Effector memory CD8-positive, alpha-beta T cell (primary cell): ENCODE results near the gene DDX42.

ENCODE experiments used
- ATAC-seq: fragments of 150-1000 bp; cut with Tn5 transposase; replicated peaks from 2 replicates; pipeline ENCODE4 v1.10.0; 2021; ENCODE audit warnings: mild to moderate bottlenecking, moderate library complexity
- DNase-seq, 3 experiments: peaks; one replicate each; pipeline ENCODE4 v3.0.0; 2021
- H3K27ac Mint-ChIP-seq, 2 donors: one replicate each; pipeline ENCODE4 v1.8.0; 2022; ENCODE audit warnings: mild to moderate bottlenecking in 2 of 2, mixed read lengths in 2 of 2, moderate library complexity in 2 of 2
- H3K27me3 Mint-ChIP-seq, 2 donors: one replicate each; pipeline ENCODE4 v1.8.0; 2022; ENCODE audit warnings: mixed read lengths in 2 of 2
- H3K36me3 Mint-ChIP-seq: one replicate; pipeline ENCODE4 v1.8.0; 2022; ENCODE audit warnings: mild to moderate bottlenecking, moderate library complexity, mixed read lengths; ENCODE audit not compliant: insufficient read depth
- H3K4me1 Mint-ChIP-seq, 2 donors: one replicate each; pipeline ENCODE4 v1.8.0; 2022; ENCODE audit warnings: low read depth in 2 of 2, mixed read lengths in 2 of 2
- H3K4me3 Mint-ChIP-seq, 2 donors: one replicate each; pipeline ENCODE4 v1.8.0; 2022; ENCODE audit warnings: mild to moderate bottlenecking in 2 of 2, mixed read lengths in 2 of 2, moderate library complexity in 2 of 2
- H3K9me3 Mint-ChIP-seq, 2 donors: one replicate each; pipeline ENCODE4 v1.8.0; 2022; ENCODE audit warnings: mixed read lengths in 2 of 2

DDX42 gene

GRCh38 chr17:63832455-63832854 lies 58.5 kb downstream of the DDX42 start:
- DNase-seq (no peak), ATAC-seq (no peak)
- H3K27me3 Mint-ChIP-seq = no peaks in the 10 kb centered on the region
- peak overlapping the region; percentile 66 to 72 for H3K27ac Mint-ChIP-seq
- peak overlapping the region in 1 of 2 donors; percentile 1 for H3K4me3 Mint-ChIP-seq
- H3K4me1 Mint-ChIP-seq = peaks cover 50 to 54% of the 10 kb centered on the region in 2 donors
- no peaks in the 10 kb centered on the region for H3K9me3 Mint-ChIP-seq
- H3K36me3 Mint-ChIP-seq = peaks cover 84% of the 10 kb centered on the region

DNA sequence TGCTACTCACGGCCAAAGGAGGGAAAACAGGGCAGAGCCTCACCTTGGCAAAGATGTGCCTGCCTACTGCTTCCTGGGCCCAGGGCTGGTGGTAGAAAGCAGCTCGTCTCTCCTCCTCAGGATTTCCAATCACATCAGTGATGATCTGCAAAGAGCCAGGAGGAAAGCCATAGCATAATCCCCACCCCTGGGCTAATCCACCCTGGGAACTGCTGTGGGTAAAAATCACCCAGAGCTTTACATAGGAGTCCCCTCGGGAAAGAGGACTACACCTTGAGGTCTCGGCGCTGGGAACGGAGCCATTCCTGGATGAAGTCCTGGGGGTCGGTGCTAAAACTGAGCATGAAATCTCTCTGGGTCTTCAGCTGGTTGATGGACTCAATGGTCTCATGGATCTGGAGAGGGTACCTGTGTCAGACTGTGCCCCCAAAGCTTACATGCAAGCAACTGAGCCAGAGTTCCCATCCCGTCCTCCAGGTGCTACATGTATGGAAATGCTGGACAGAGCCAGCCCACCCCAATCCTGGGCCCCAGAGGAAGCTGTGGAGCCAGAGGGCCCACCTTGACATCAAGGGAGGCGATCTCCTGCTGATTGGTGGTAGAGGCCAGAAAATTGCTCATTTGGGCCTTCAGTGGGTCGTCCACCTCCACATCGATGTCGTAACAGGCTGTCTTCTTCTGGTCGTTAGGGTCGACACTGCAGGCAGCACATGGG lies 59.2 kb downstream of the DDX42 start:
- ATAC-seq (no peak), DNase-seq (no peak)
- peaks cover 81% of the 10 kb centered on the region for H3K36me3 Mint-ChIP-seq
- no peaks in the 10 kb centered on the region for H3K27me3 Mint-ChIP-seq
- no peak overlapping the region for H3K4me3 Mint-ChIP-seq
- H3K4me1 Mint-ChIP-seq = peaks cover 48 to 49% of the 10 kb centered on the region in 2 donors
- H3K27ac Mint-ChIP-seq = peak overlapping the region; percentile 31 to 66
- no peaks in the 10 kb centered on the region for H3K9me3 Mint-ChIP-seq

DNA sequence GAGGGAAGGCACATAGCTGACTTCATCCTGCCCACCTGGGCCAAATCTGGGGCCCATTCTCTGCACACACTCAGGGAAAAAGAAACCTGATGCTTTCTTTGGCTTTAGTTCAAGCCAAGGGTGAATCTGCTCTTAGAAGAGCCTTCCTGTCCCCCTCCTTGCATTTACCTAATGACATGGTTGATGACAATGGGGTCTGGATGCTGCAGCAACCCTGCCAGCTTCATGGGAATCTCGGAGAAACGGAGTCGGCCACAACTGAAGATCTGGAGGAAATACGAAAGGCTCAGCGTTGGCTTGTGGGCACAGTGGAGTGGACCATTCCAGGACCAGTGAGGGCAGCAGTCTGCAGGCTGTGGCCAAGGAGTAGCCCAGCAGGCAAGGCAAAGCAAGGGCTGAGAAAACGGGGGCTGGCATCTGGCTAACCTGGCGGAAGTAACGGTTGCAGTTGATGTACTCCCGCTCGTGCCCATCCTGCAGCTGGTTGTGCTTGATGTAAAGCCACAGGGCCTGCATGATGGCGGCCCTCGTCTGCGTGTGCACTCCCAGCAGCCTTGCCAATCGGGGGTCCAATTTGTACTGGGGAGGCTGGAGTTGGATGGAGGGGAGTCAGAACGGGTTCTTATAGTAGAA lies 59.9 kb downstream of the DDX42 start:
- ATAC-seq (no peak), DNase-seq (no peak)
- no peaks in the 10 kb centered on the region for H3K9me3 Mint-ChIP-seq
- peaks cover 80% of the 10 kb centered on the region for H3K36me3 Mint-ChIP-seq
- no peaks in the 10 kb centered on the region for H3K27me3 Mint-ChIP-seq
- H3K4me3 Mint-ChIP-seq = no peak overlapping the region
- H3K27ac Mint-ChIP-seq = peak overlapping the region; percentile 31 to 55
- peaks cover 42 to 52% of the 10 kb centered on the region in 2 donors for H3K4me1 Mint-ChIP-seq

- Mint-ChIP-seq H3K4me1 (peaks cover 35 to 48% of the 10 kb centered on the region in 2 donors), H3K27me3 (no peaks in the 10 kb centered on the region), H3K4me3 (no peak overlapping the region), H3K27ac (peak overlapping the region; percentile 20 to 65), H3K36me3 (peaks cover 78% of the 10 kb centered on the region), H3K9me3 (no peaks in the 10 kb centered on the region)
- ATAC-seq (peak; percentile 91), DNase-seq (peak; percentile 54 to 63 (median 59))
Observed at GRCh38 chr17:63834431-63835166, 60.6 kb downstream of the DDX42 start.

DNA sequence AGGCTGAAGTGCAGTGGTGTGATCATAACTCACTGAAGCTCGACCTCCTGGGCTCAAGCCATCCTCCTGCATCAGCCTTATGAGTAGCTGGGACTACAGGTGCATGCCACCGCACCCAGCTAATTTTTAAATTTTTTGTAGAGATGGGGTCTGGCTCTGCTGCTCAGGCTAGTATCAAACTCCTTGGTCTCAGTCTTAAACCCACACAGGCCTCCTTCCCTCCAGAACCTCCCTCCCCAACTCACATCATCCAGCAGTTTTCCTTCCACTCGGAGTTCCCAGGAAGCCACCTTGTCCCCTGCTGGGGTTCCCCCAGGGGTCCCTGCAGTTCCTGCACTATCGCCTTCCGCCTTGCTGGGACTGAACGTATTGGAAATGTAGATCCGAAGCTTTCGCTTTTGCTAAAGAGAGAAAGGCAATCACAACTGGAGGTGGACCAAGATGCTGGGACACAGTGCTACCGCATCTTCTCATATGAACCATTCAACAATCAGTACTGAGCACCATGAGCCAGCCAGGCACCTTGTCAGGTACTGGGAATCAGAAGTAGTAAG lies 61.3 kb downstream of the DDX42 start:
- ATAC-seq = no peak
- H3K4me3 Mint-ChIP-seq = no peak overlapping the region
- peaks cover 31 to 42% of the 10 kb centered on the region in 2 donors for H3K4me1 Mint-ChIP-seq
- H3K27me3 Mint-ChIP-seq = no peaks in the 10 kb centered on the region
- H3K36me3 Mint-ChIP-seq = peaks cover 72% of the 10 kb centered on the region
- peak overlapping the region in 1 of 2 donors; percentile 79 for H3K27ac Mint-ChIP-seq
- no peaks in the 10 kb centered on the region for H3K9me3 Mint-ChIP-seq
- no peak for DNase-seq

GRCh38 chr17:63836811-63837210 lies 62.8 kb downstream of the DDX42 start:
- DNase-seq (no peak), ATAC-seq (no peak)
- no peak overlapping the region for H3K4me3 Mint-ChIP-seq
- H3K9me3 Mint-ChIP-seq = no peaks in the 10 kb centered on the region
- H3K27me3 Mint-ChIP-seq = no peaks in the 10 kb centered on the region
- H3K27ac Mint-ChIP-seq = peak overlapping the region in 1 of 2 donors; percentile 68
- H3K36me3 Mint-ChIP-seq = peaks cover 68% of the 10 kb centered on the region
- peaks cover 33 to 42% of the 10 kb centered on the region in 2 donors for H3K4me1 Mint-ChIP-seq

GRCh38 chr17:63837480-63837879 lies 63.5 kb downstream of the DDX42 start:
- H3K9me3 Mint-ChIP-seq = no peaks in the 10 kb centered on the region
- no peaks in the 10 kb centered on the region for H3K27me3 Mint-ChIP-seq
- H3K4me1 Mint-ChIP-seq = peaks cover 34 to 38% of the 10 kb centered on the region in 2 donors
- H3K27ac Mint-ChIP-seq = peak overlapping the region; percentile 68 to 78
- H3K4me3 Mint-ChIP-seq = peak overlapping the region in 1 of 2 donors; percentile 29
- H3K36me3 Mint-ChIP-seq = peaks cover 65% of the 10 kb centered on the region
- ATAC-seq (no peak), DNase-seq (no peak)

DNA sequence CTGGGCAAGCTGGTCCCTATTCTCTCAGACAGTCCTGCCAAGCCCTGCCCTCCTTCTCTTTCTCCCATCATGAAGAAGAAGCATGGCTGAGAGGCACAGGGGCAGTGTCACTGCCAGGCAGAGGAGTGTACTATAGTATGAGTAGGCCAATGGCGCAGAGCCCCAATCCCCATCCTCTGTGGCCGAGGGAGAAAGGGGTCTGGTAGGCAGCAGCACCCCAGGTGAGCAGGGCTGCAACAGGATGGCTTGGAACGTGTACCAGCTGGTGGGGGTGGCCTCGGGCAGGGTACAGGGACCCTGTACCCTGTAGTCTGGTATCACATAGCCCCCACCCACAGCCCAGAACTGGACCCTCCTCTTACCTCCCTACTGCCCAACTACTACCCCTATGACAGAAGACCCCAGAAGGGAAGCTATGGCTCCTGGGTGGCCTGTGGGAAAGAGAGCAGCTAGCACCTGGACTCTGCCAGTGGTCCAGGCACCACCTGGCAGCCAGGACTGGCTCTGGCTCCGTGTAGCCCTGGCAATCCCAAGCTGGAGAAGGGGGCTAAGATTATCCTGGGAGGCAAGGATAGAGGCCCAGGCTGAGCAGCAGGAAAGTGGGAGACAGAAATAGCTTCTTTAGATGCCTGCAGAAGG lies 64.1 kb downstream of the DDX42 start:
- ATAC-seq (no peak), DNase-seq (no peak)
- H3K36me3 Mint-ChIP-seq = peaks cover 64% of the 10 kb centered on the region
- H3K4me3 Mint-ChIP-seq = peak overlapping the region in 1 of 2 donors; percentile 29
- no peaks in the 10 kb centered on the region for H3K27me3 Mint-ChIP-seq
- H3K4me1 Mint-ChIP-seq = peaks cover 34 to 38% of the 10 kb centered on the region in 2 donors
- no peaks in the 10 kb centered on the region for H3K9me3 Mint-ChIP-seq
- peak overlapping the region in 1 of 2 donors; percentile 78 for H3K27ac Mint-ChIP-seq

- H3K4me3 Mint-ChIP-seq = peak overlapping the region; percentile 46 to 51
- peaks cover 33 to 40% of the 10 kb centered on the region in 2 donors for H3K4me1 Mint-ChIP-seq
- H3K9me3 Mint-ChIP-seq = no peaks in the 10 kb centered on the region
- H3K27ac Mint-ChIP-seq = peak overlapping the region in 1 of 2 donors; percentile 78
- peaks cover 64% of the 10 kb centered on the region for H3K36me3 Mint-ChIP-seq
- no peak for ATAC-seq
- H3K27me3 Mint-ChIP-seq = no peaks in the 10 kb centered on the region
- DNase-seq = no peak
Observed at GRCh38 chr17:63838631-63839171, 64.7 kb downstream of the DDX42 start.

DNA sequence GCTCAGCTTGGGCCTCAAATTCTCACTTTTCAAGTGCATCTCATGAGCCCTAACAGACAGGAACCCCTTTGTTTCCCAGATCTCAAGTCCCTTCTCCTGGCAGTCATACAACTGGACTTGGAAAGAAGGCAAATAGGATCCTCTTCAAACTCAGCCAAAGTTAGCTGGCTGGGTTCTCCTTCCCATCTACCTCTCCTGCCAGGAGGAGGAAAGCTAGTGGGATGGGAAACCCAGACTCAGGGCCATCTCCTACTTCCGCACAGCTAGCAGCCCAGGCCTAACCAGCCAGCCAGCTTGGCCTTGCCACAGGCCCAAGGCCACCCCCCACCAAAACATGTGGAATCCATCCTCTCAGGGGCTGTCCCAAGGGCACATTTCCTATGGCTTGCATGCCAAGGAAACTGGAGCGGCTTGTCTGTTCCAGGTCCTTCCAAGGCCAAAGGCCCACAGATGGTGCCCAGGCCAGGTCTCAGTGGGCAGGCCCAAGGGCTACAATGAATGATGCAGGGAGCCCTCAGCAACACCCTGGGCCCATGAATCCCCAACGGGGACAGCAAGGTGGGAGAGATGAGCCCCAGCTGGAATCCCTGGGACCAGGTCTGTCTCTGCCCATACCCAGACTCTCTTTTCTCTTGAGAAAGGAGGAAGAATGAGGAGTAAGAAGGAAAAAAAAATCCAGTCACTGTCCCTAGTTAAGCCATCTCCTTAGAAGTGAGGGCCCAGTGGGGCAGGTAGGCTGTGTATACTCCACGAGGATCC lies 66.8 kb downstream of the DDX42 start:
- Mint-ChIP-seq H3K4me3 (peak overlapping the region; percentile 93 to 95), H3K9me3 (no peaks in the 10 kb centered on the region), H3K36me3 (peaks cover 44% of the 10 kb centered on the region), H3K27me3 (no peaks in the 10 kb centered on the region), H3K4me1 (peaks cover 24 to 38% of the 10 kb centered on the region in 2 donors), H3K27ac (peak overlapping the region; percentile 78 to 94)
- DNase-seq (no peak), ATAC-seq (no peak)

- ATAC-seq = no peak
- no peak for DNase-seq
- Mint-ChIP-seq H3K4me3 (peak overlapping the region; percentile 93 to 95), H3K36me3 (peaks cover 36% of the 10 kb centered on the region), H3K9me3 (no peaks in the 10 kb centered on the region), H3K4me1 (peaks cover 24 to 38% of the 10 kb centered on the region in 2 donors), H3K27ac (peak overlapping the region; percentile 83 to 94), H3K27me3 (no peaks in the 10 kb centered on the region)
Observed at GRCh38 chr17:63841350-63842172, 67.6 kb downstream of the DDX42 start.

- ATAC-seq (peak; percentile 30), DNase-seq (no peak)
- H3K36me3 Mint-ChIP-seq = peaks cover 32% of the 10 kb centered on the region
- peaks cover 22 to 35% of the 10 kb centered on the region in 2 donors for H3K4me1 Mint-ChIP-seq
- H3K27me3 Mint-ChIP-seq = no peaks in the 10 kb centered on the region
- H3K27ac Mint-ChIP-seq = peak overlapping the region; percentile 83 to 94
- no peaks in the 10 kb centered on the region for H3K9me3 Mint-ChIP-seq
- H3K4me3 Mint-ChIP-seq = peak overlapping the region; percentile 93 to 95
Observed at GRCh38 chr17:63842173-63842539, 68.2 kb downstream of the DDX42 start.
